Measurements from ENCODE around the gene KDM8. TPM values are rescaled to one million over a fixed set of nuclear protein-coding genes. Genes with fewer than 3 reads are reported as not detected.

KDM8 gene
- total RNA-seq, 4 donors from 2014 or later, result 1.9 to 12.0 (median 4.0) TPM

DNA sequence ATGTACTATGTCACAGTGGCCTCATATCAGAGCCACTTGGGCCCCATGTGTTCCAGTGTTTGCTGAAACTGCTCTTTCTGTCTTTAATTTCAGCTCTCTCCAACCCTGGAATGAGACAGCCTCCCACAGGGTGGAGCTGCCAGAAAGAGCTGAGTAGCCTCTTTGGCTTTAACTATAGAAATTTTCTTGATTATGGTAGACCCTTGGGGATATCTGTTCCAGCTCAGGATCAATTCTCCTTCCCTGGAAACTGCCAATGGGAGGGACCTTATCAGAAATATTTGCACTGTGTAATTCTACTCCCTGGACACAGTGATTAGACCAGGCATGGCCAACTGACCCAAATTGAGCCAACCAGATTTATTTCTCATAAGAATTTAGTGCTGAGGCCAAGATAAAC, 39.0 kb upstream of the KDM8 start:
- no peak for ATAC-seq
- TF ChIP-seq EP300 (IDR thresholded peaks at IDR 0.05) (no peak), POLR2A (IDR thresholded peaks at IDR 0.05) (no peak), POLR2AphosphoS5 (IDR thresholded peaks at IDR 0.05) (no peak), CTCF (IDR thresholded peaks at IDR 0.05) (no peak)
- no peaks in the 10 kb centered on the region for H3K4me1 ChIP-seq
- no peak overlapping the region for H3K4me3 ChIP-seq
- peaks cover 0 to 28% (median 0%) of the 10 kb centered on the region in 3 donors for H3K9me3 ChIP-seq
- H3K27ac ChIP-seq, result no peak overlapping the region
- no peaks in the 10 kb centered on the region for H3K27me3 ChIP-seq
- no peaks in the 10 kb centered on the region for H3K36me3 ChIP-seq

DNA sequence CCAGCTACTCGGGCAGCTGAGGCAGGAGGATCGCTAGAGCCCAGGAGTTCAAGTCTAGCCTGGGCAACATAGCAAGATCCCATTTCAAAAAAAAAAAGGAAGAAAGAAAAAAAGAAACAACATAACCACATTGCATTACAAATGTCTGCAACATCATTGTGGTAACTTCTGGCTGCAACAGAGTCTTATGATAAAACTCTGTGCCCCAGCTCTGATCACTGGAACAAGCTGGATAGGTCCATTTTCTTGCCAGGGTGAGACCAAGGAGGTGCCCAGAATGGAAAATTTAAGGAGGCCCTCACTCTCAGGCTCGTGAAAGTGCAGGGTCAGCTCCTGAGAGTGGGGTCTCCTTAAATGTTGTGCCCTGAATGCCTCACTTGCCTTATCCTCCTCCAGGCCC, 37.8 kb upstream of the KDM8 start:
- H3K4me1 ChIP-seq, result no peaks in the 10 kb centered on the region
- WGBS, 2 donors (ENCODE audit: low coverage in 1 of 2), result 90% methylated on average over 3 of the region's 3 CpGs; no CpG with 5 or more reads in 1 of the 2 donors
- H3K27ac ChIP-seq, result no peak overlapping the region
- H3K36me3 ChIP-seq, result no peaks in the 10 kb centered on the region
- TF ChIP-seq EP300 (IDR thresholded peaks at IDR 0.05) (no peak), CTCF (IDR thresholded peaks at IDR 0.05) (no peak), POLR2AphosphoS5 (IDR thresholded peaks at IDR 0.05) (no peak), POLR2A (IDR thresholded peaks at IDR 0.05) (no peak)
- H3K4me3 ChIP-seq, result no peak overlapping the region
- no peak for ATAC-seq
- peaks cover 0 to 28% (median 0%) of the 10 kb centered on the region in 3 donors for H3K9me3 ChIP-seq
- no peaks in the 10 kb centered on the region for H3K27me3 ChIP-seq

GRCh38 chr16:27168790-27169189, 34.5 kb upstream of the KDM8 start:
- 75 to 88% methylated on average over 6 to 8 of the region's 8 CpGs for WGBS, 2 donors (ENCODE audit: low coverage in 1 of 2)
- Histone ChIP-seq H3K27me3 (peaks cover 13% of the 10 kb centered on the region), H3K4me3 (no peak overlapping the region), H3K4me1 (no peaks in the 10 kb centered on the region), H3K36me3 (no peaks in the 10 kb centered on the region), H3K9me3 (peaks cover 0 to 14% (median 0%) of the 10 kb centered on the region in 3 donors), H3K27ac (no peak overlapping the region)
- no peak for ATAC-seq
- TF ChIP-seq EP300 (IDR thresholded peaks at IDR 0.05), result no peak
- no peak for TF ChIP-seq CTCF (IDR thresholded peaks at IDR 0.05)
- no peak for TF ChIP-seq POLR2AphosphoS5 (IDR thresholded peaks at IDR 0.05)
- no peak for TF ChIP-seq POLR2A (IDR thresholded peaks at IDR 0.05)

- WGBS, 2 donors (ENCODE audit: low coverage in 1 of 2), result 28 to 80% methylated on average over 1 to 3 of the region's 6 CpGs
- ATAC-seq, result no peak
- no peak overlapping the region for H3K27ac ChIP-seq
These were observed 33.7 kb upstream of the KDM8 start for GRCh38 chr16:27169511-27170071.

More at GRCh38 chr16:27169511-27170071, 33.7 kb upstream of the KDM8 start:
- peaks cover 0 to 7% (median 0%) of the 10 kb centered on the region in 3 donors for H3K9me3 ChIP-seq
- peaks cover 13% of the 10 kb centered on the region for H3K27me3 ChIP-seq
- no peaks in the 10 kb centered on the region for H3K4me1 ChIP-seq
- H3K4me3 ChIP-seq, result no peak overlapping the region
- TF ChIP-seq CTCF (IDR thresholded peaks at IDR 0.05) (no peak), EP300 (IDR thresholded peaks at IDR 0.05) (no peak), POLR2A (IDR thresholded peaks at IDR 0.05) (no peak), POLR2AphosphoS5 (IDR thresholded peaks at IDR 0.05) (no peak)
- H3K36me3 ChIP-seq, result no peaks in the 10 kb centered on the region

Measured in gastroesophageal sphincter (tissue), 4 donors.